ENCODE results near the gene RGR. TPM values are rescaled to one million over a fixed set of nuclear protein-coding genes. Genes with fewer than 3 reads are reported as not detected.

Gene RGR
- total and polyA plus RNA-seq, 7 experiments from 2014 or later: not detected

- Histone ChIP-seq H3K27me3 (ENCODE audit: control insufficient read depth in 2 of 2, insufficient read depth in 2 of 2, low read length in 2 of 2) (no peaks in the 10 kb centered on the region), H3K9me3 (ENCODE audit: control insufficient read depth in 2 of 3, low read length in 3 of 3) (no peaks in the 10 kb centered on the region), H3K4me3 (ENCODE audit: low read length) (no peak overlapping the region), H3K4me1 (ENCODE audit: control insufficient read depth in 2 of 2, insufficient read depth in 2 of 2, low read length in 2 of 2) (no peaks in the 10 kb centered on the region), H3K36me3 (ENCODE audit: control insufficient read depth in 2 of 3, insufficient read depth in 3 of 3, low read length in 3 of 3) (peaks cover 0 to 3% (median 0%) of the 10 kb centered on the region in 3 experiments), H3K27ac (ENCODE audit: low read depth, low read length) (no peak overlapping the region)
- H3K27ac Mint-ChIP-seq: no peak overlapping the region
- H3K36me3 Mint-ChIP-seq: no peaks in the 10 kb centered on the region
- H3K4me3 Mint-ChIP-seq: no peak overlapping the region
- ATAC-seq: no peak
- POLR2A ChIA-PET: no interaction called here
- H3K4me1 Mint-ChIP-seq: peaks cover 0 to 23% (median 0%) of the 10 kb centered on the region in 7 donors
- no peak for DNase-seq
- peaks cover 0 to 30% (median 6%) of the 10 kb centered on the region in 5 donors for H3K27me3 Mint-ChIP-seq
- intact Hi-C loops (cut with micrococcal nuclease): no loop called here
- CTCF ChIA-PET: no interaction called here
- H3K9me3 Mint-ChIP-seq: no peaks in the 10 kb centered on the region
Observed at GRCh38 chr10:84298057-84298456, 53.2 kb downstream of the RGR start.

GRCh38 chr10:84302223-84302622 lies 57.4 kb downstream of the RGR start:
- Mint-ChIP-seq H3K9me3 (peaks cover 0 to 10% (median 0%) of the 10 kb centered on the region in 11 donors), H3K27ac (no peak overlapping the region), H3K36me3 (peaks cover 0 to 10% (median 0%) of the 10 kb centered on the region in 5 donors), H3K27me3 (peaks cover 0 to 38% (median 6%) of the 10 kb centered on the region in 5 donors), H3K4me3 (no peak overlapping the region), H3K4me1 (peaks cover 0 to 16% (median 0%) of the 10 kb centered on the region in 7 donors)
- H3K27me3 ChIP-seq (ENCODE audit: control insufficient read depth in 2 of 2, insufficient read depth in 2 of 2, low read length in 2 of 2): no peaks in the 10 kb centered on the region
- H3K9me3 ChIP-seq (ENCODE audit: control insufficient read depth in 2 of 3, low read length in 3 of 3): no peaks in the 10 kb centered on the region
- no peak overlapping the region for H3K4me3 ChIP-seq (ENCODE audit: low read length)
- ChIA-PET POLR2A (no interaction called here), CTCF (no interaction called here)
- no peaks in the 10 kb centered on the region for H3K36me3 ChIP-seq (ENCODE audit: control insufficient read depth in 2 of 3, insufficient read depth in 3 of 3, low read length in 3 of 3)
- H3K4me1 ChIP-seq (ENCODE audit: control insufficient read depth in 2 of 2, insufficient read depth in 2 of 2, low read length in 2 of 2): no peaks in the 10 kb centered on the region
- no peak overlapping the region for H3K27ac ChIP-seq (ENCODE audit: low read depth, low read length)
- intact Hi-C loops (cut with micrococcal nuclease): no loop called here
- no peak for ATAC-seq
- DNase-seq: no peak

GRCh38 chr10:84306751-84307384 lies 62.0 kb downstream of the RGR start:
- Mint-ChIP-seq H3K36me3 (peaks cover 0 to 16% (median 0%) of the 10 kb centered on the region in 5 donors), H3K9me3 (peaks cover 0 to 12% (median 0%) of the 10 kb centered on the region in 11 donors), H3K27ac (peak overlapping the region in 1 of 9 donors; percentile 29), H3K4me3 (peak overlapping the region in 1 of 10 donors; percentile 10), H3K4me1 (peaks cover 10 to 43% (median 13%) of the 10 kb centered on the region in 7 donors), H3K27me3 (peaks cover 0 to 17% (median 3%) of the 10 kb centered on the region in 5 donors)
- no peaks in the 10 kb centered on the region for H3K27me3 ChIP-seq (ENCODE audit: control insufficient read depth in 2 of 2, insufficient read depth in 2 of 2, low read length in 2 of 2)
- CTCF ChIA-PET: no interaction called here
- POLR2A ChIA-PET: no interaction called here
- H3K4me1 ChIP-seq (ENCODE audit: control insufficient read depth in 2 of 2, insufficient read depth in 2 of 2, low read length in 2 of 2): peaks cover 0 to 15% of the 10 kb centered on the region in 2 donors
- DNase-seq: no peak
- intact Hi-C loops (cut with micrococcal nuclease): loop anchor here in 1 of 2 donors (5.0 kb wide), 1 partner anchor 35 kb away; no protein-coding TSS in a partner anchor
- no peaks in the 10 kb centered on the region for H3K36me3 ChIP-seq (ENCODE audit: control insufficient read depth in 2 of 3, insufficient read depth in 3 of 3, low read length in 3 of 3)
- no peaks in the 10 kb centered on the region for H3K9me3 ChIP-seq (ENCODE audit: control insufficient read depth in 2 of 3, low read length in 3 of 3)
- H3K4me3 ChIP-seq (ENCODE audit: low read length): no peak overlapping the region
- no peak overlapping the region for H3K27ac ChIP-seq (ENCODE audit: low read depth, low read length)
- no peak for ATAC-seq

- intact Hi-C loops (cut with micrococcal nuclease): loop anchor here (2.0 to 5.0 kb wide), 4 partner anchors 13 to 35 kb away; partner anchors contain the start of gene CCSER2 (in 1 of the 2)
- peaks cover 0 to 8% (median under 1%) of the 10 kb centered on the region in 5 donors for H3K27me3 Mint-ChIP-seq
Observed at GRCh38 chr10:84308021-84308420, 63.2 kb downstream of the RGR start.

GRCh38 chr10:84308481-84309304 lies 63.8 kb downstream of the RGR start:
- Mint-ChIP-seq H3K4me1 (peaks cover 10 to 43% (median 13%) of the 10 kb centered on the region in 7 donors), H3K27ac (peak overlapping the region in 6 of 9 donors; percentile 8 to 69 (median 40)), H3K9me3 (peaks cover 0 to 12% (median 0%) of the 10 kb centered on the region in 11 donors), H3K27me3 (peaks cover 0 to 8% (median under 1%) of the 10 kb centered on the region in 5 donors), H3K4me3 (peak overlapping the region in 9 of 10 donors; percentile 9 to 75 (median 61)), H3K36me3 (peaks cover 0 to 18% (median 0%) of the 10 kb centered on the region in 5 donors)
- Histone ChIP-seq H3K27me3 (ENCODE audit: control insufficient read depth in 2 of 2, insufficient read depth in 2 of 2, low read length in 2 of 2) (no peaks in the 10 kb centered on the region), H3K27ac (ENCODE audit: low read depth, low read length) (no peak overlapping the region), H3K4me3 (ENCODE audit: low read length) (no peak overlapping the region), H3K4me1 (ENCODE audit: control insufficient read depth in 2 of 2, insufficient read depth in 2 of 2, low read length in 2 of 2) (peaks cover 0 to 15% of the 10 kb centered on the region in 2 donors), H3K36me3 (ENCODE audit: control insufficient read depth in 2 of 3, insufficient read depth in 3 of 3, low read length in 3 of 3) (no peaks in the 10 kb centered on the region), H3K9me3 (ENCODE audit: control insufficient read depth in 2 of 3, low read length in 3 of 3) (no peaks in the 10 kb centered on the region)
- peak; percentile 45 for ATAC-seq
- intact Hi-C loops (cut with micrococcal nuclease): loop anchor here (1.0 to 5.0 kb wide), 5 partner anchors 14 to 36 kb away; partner anchors contain the start of gene CCSER2 (in 1 of the 2)
- POLR2A ChIA-PET: interaction anchor here (2.7 kb wide), 1 partner anchor 20 kb away, joined by 13 read pairs; the partner anchor contains the start of gene CCSER2
- CTCF ChIA-PET: no interaction called here
- peak in 7 of 9 donors; percentile 15 to 46 (median 31) for DNase-seq

More at GRCh38 chr10:84308021-84308420, 63.2 kb downstream of the RGR start:
- H3K9me3 Mint-ChIP-seq: peaks cover 0 to 12% (median 0%) of the 10 kb centered on the region in 11 donors
- Histone ChIP-seq H3K4me3 (ENCODE audit: low read length) (no peak overlapping the region), H3K9me3 (ENCODE audit: control insufficient read depth in 2 of 3, low read length in 3 of 3) (no peaks in the 10 kb centered on the region), H3K4me1 (ENCODE audit: control insufficient read depth in 2 of 2, insufficient read depth in 2 of 2, low read length in 2 of 2) (peaks cover 0 to 15% of the 10 kb centered on the region in 2 donors), H3K27ac (ENCODE audit: low read depth, low read length) (no peak overlapping the region), H3K27me3 (ENCODE audit: control insufficient read depth in 2 of 2, insufficient read depth in 2 of 2, low read length in 2 of 2) (no peaks in the 10 kb centered on the region), H3K36me3 (ENCODE audit: control insufficient read depth in 2 of 3, insufficient read depth in 3 of 3, low read length in 3 of 3) (no peaks in the 10 kb centered on the region)
- peak overlapping the region in 1 of 10 donors; percentile 65 for H3K4me3 Mint-ChIP-seq
- peaks cover 10 to 43% (median 13%) of the 10 kb centered on the region in 7 donors for H3K4me1 Mint-ChIP-seq
- no peak for ATAC-seq
- H3K36me3 Mint-ChIP-seq: peaks cover 0 to 18% (median 0%) of the 10 kb centered on the region in 5 donors
- CTCF ChIA-PET: no interaction called here
- no peak for DNase-seq
- POLR2A ChIA-PET: no interaction called here
- peak overlapping the region in 2 of 9 donors; percentile 53 to 58 for H3K27ac Mint-ChIP-seq
